ENCODE results near the gene FXYD7. TPM values are rescaled to one million over a fixed set of nuclear protein-coding genes. Genes with fewer than 3 reads are reported as not detected.

Gene FXYD7
- total and polyA plus RNA-seq, 9 of the 15 experiments (the other 6 are each of a cell fraction or from before 2014, with no cell fraction given), result 0.10 to 0.80 (median 0.31) TPM; not detected in 3

GRCh38 chr19:35140962-35141836 is 1.9 kb upstream of the FXYD7 start (continued):
- TF ChIP-seq E2F8 (IDR thresholded peaks at IDR 0.05; ENCODE audit: low read depth, partially characterized antibody), result no peak
- TF ChIP-seq CREB5 (CRISPR knock-in tag; IDR thresholded peaks at IDR 0.05), result 0 out of 2 replicates have a peak, but pooled peaks have one; percentile 27
- no peak for TF ChIP-seq HNRNPL (IDR thresholded peaks at IDR 0.05; ENCODE audit: low read depth, low read length)
- TF ChIP-seq SREBF2 (CRISPR knock-in tag; IDR thresholded peaks at IDR 0.05), result no peak
- no peak for TF ChIP-seq TCF15 (CRISPR knock-in tag; IDR thresholded peaks at IDR 0.05)
- TF ChIP-seq ZBTB2 (IDR thresholded peaks at IDR 0.05), result peak; percentile 33; the same call in 1 of the 2 replicates
- no peak for TF ChIP-seq NR1H2 (CRISPR knock-in tag; IDR thresholded peaks at IDR 0.05)
- TF ChIP-seq TSHZ1 (CRISPR knock-in tag; IDR thresholded peaks at IDR 0.05), result no peak
- TF ChIP-seq NEUROD1 (IDR thresholded peaks at IDR 0.05; ENCODE audit: borderline replicate concordance, low read depth, low read length, partially characterized antibody), result no peak
- no peak for TF ChIP-seq AFF1 (IDR thresholded peaks at IDR 0.05; ENCODE audit: low read depth in 1 of 2, partially characterized antibody in 2 of 2)
